HepG2 (cell line): ENCODE data around the gene RING1. TPM values are rescaled to one million over a fixed set of nuclear protein-coding genes. Genes with fewer than 3 reads are reported as not detected.

Experiments
- ELF3 ChIP-seq: IDR thresholded peaks from 2 replicates; pipeline ENCODE4 v1.6.1; 2016; ENCODE audit warnings: missing genetic modification reagents, missing compliant biosample characterization
- KLF16 ChIP-seq, 2 experiments: sonication (generic) in 1 of 2; formaldehyde crosslinking in 1 of 2; IDR thresholded peaks; 2 replicates each; pipeline versions ENCODE4 v1.6.1 to v1.8.0; 2016 to 2023; ENCODE audit warnings: missing genetic modification reagents in 2 of 2, missing compliant biosample characterization in 1 of 2
- NR3C1 ChIP-seq: sonication (generic); formaldehyde crosslinking; IDR thresholded peaks from 2 replicates; pipeline ENCODE4 v1.4.0; 2020; ENCODE audit warnings: missing genetic modification reagents
- ZBTB3 ChIP-seq: sonication (generic); formaldehyde crosslinking; IDR thresholded peaks from 2 replicates; pipeline ENCODE4 v1.4.0; 2020; ENCODE audit warnings: low read depth, mild to moderate bottlenecking, moderate library complexity, missing genetic modification reagents, borderline replicate concordance
- ZFP36L1 ChIP-seq: sonication (generic); formaldehyde crosslinking; IDR thresholded peaks from 2 replicates; pipeline ENCODE4 v1.8.0; 2022; ENCODE audit warnings: mild to moderate bottlenecking, missing genetic modification reagents, moderate library complexity
- ZFP91 ChIP-seq: sonication (generic); formaldehyde crosslinking; IDR thresholded peaks from 2 replicates; pipeline ENCODE4 v1.9.0; 2022; ENCODE audit warnings: missing genetic modification reagents, mild to moderate bottlenecking, borderline replicate concordance
- ZNF530 ChIP-seq: sonication (generic); formaldehyde crosslinking; IDR thresholded peaks from 2 replicates; pipeline ENCODE4 v1.5.0; 2020; ENCODE audit warnings: low read depth, mild to moderate bottlenecking, missing genetic modification reagents
- ZNF761 ChIP-seq: sonication (generic); formaldehyde crosslinking; conservative IDR thresholded peaks from 2 replicates; pipeline ENCODE4 v1.4.0; 2020; ENCODE audit warnings: mild to moderate bottlenecking, missing genetic modification reagents
- polyA plus RNA-seq, 8 experiments: library from polyadenylated mRNA; depleted of rRNA in 3 of 8; stranded (reverse) in 7 of 8; unstranded in 1 of 8; fragments of >200 nt; fragmentation: Illumina TruSeq in 4 of 8; extraction: Trizol in 4 of 8; gene quantifications; 2 replicates each; pipeline versions ENCODE4 v1.2.1 to v1.2.3, GENCODE V29; 2011 to 2016; ENCODE audit warnings: low read depth in 4 of 8, missing spikeins in 1 of 8, mixed read lengths in 1 of 8; ENCODE audit not compliant: insufficient read depth in 1 of 8
- total RNA-seq, 5 experiments: library from RNA; depleted of rRNA; stranded (reverse); fragments of >200 nt; fragmentation: Illumina TruSeq; extraction: Trizol; gene quantifications; 2 replicates each; pipeline ENCODE4 v1.2.3, GENCODE V29; 2016; ENCODE audit warnings: low read depth in 1 of 5
- TF ChIP-seq, protein P1 (sequence below): sonication (generic); formaldehyde crosslinking; IDR thresholded peaks from 2 replicates; pipeline ENCODE4 v1.8.1; 2023; ENCODE audit warnings: mild to moderate bottlenecking, missing genetic modification reagents
- TF ChIP-seq, protein P2 (sequence below): sonication (generic); formaldehyde crosslinking; IDR thresholded peaks from 2 replicates; pipeline ENCODE4 v1.4.0; 2020; ENCODE audit warnings: missing genetic modification reagents
- TF ChIP-seq, protein P3 (sequence below): sonication (generic); formaldehyde crosslinking; IDR thresholded peaks from 2 replicates; pipeline ENCODE4 v1.4.0; 2020; ENCODE audit warnings: missing genetic modification reagents
- TF ChIP-seq, protein P4 (sequence below), 2 experiments: sonication (generic) in 1 of 2; formaldehyde crosslinking in 1 of 2; IDR thresholded peaks; 2 replicates each; pipeline versions ENCODE4 v1.5.1 to v1.6.1; 2011 to 2020; ENCODE audit warnings: borderline replicate concordance in 1 of 2, low read depth in 1 of 2, low read length in 1 of 2, mild to moderate bottlenecking in 1 of 2, missing genetic modification reagents in 1 of 2, moderate library complexity in 1 of 2

RING1 gene
- total and polyA plus RNA-seq, 2 of the 13 experiments (the other 11 are each of a cell fraction or from before 2014, with no cell fraction given) = 23.9 to 33.6 TPM

DNA sequence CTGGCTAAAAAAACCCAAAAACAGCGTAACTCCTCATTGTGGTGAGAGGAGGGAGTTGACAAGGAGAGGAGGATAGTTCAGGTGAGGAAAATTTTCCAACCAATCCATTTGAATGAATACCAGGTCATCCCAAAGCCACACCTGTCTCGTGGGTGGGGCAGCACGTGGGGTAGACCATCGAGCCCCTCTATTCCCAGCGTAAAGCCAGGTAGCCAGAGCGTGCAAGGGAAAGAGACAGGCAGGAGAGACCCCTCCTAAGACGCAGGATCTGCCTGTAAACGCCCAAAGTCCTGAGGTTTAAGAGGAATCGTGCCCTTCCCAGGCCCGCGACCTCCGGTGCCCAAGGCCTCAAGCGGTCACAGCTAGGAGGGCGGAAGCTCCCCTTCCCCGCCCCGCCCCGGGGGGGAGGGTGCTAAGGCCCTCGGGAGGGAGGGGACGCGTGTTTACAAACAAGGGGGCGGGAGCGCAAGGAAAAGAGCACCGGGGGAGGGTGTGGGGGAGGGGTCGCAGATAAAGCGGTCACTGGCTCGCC, 8.5 kb upstream of the RING1 start (continued):
- no peak for TF ChIP-seq NR3C1
- TF ChIP-seq ZFP91 (CRISPR knock-in tag) = no peak
- no peak for TF ChIP-seq ZFP36L1
- TF ChIP-seq ZNF530 (CRISPR knock-in tag) = 0 out of 2 replicates have a peak, but pooled peaks have one; percentile 19
- TF ChIP-seq KLF16 (CRISPR knock-in tag; IDR thresholded peaks at IDR 0.05) = peak; percentile 22 to 89; a peak in 2 of 4 replicates
- peak; percentile 88 for TF ChIP-seq ZBTB3
- TF ChIP-seq, protein P1, sequence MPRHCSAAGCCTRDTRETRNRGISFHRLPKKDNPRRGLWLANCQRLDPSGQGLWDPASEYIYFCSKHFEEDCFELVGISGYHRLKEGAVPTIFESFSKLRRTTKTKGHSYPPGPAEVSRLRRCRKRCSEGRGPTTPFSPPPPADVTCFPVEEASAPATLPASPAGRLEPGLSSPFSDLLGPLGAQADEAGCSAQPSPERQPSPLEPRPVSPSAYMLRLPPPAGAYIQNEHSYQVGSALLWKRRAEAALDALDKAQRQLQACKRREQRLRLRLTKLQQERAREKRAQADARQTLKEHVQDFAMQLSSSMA = peak; percentile 28
- TF ChIP-seq, protein P2, sequence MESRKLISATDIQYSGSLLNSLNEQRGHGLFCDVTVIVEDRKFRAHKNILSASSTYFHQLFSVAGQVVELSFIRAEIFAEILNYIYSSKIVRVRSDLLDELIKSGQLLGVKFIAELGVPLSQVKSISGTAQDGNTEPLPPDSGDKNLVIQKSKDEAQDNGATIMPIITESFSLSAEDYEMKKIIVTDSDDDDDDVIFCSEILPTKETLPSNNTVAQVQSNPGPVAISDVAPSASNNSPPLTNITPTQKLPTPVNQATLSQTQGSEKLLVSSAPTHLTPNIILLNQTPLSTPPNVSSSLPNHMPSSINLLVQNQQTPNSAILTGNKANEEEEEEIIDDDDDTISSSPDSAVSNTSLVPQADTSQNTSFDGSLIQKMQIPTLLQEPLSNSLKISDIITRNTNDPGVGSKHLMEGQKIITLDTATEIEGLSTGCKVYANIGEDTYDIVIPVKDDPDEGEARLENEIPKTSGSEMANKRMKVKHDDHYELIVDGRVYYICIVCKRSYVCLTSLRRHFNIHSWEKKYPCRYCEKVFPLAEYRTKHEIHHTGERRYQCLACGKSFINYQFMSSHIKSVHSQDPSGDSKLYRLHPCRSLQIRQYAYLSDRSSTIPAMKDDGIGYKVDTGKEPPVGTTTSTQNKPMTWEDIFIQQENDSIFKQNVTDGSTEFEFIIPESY (CRISPR knock-in tag) = no peak
- TF ChIP-seq ELF3 (CRISPR knock-in tag) = peak; percentile 77
- TF ChIP-seq, protein P3, sequence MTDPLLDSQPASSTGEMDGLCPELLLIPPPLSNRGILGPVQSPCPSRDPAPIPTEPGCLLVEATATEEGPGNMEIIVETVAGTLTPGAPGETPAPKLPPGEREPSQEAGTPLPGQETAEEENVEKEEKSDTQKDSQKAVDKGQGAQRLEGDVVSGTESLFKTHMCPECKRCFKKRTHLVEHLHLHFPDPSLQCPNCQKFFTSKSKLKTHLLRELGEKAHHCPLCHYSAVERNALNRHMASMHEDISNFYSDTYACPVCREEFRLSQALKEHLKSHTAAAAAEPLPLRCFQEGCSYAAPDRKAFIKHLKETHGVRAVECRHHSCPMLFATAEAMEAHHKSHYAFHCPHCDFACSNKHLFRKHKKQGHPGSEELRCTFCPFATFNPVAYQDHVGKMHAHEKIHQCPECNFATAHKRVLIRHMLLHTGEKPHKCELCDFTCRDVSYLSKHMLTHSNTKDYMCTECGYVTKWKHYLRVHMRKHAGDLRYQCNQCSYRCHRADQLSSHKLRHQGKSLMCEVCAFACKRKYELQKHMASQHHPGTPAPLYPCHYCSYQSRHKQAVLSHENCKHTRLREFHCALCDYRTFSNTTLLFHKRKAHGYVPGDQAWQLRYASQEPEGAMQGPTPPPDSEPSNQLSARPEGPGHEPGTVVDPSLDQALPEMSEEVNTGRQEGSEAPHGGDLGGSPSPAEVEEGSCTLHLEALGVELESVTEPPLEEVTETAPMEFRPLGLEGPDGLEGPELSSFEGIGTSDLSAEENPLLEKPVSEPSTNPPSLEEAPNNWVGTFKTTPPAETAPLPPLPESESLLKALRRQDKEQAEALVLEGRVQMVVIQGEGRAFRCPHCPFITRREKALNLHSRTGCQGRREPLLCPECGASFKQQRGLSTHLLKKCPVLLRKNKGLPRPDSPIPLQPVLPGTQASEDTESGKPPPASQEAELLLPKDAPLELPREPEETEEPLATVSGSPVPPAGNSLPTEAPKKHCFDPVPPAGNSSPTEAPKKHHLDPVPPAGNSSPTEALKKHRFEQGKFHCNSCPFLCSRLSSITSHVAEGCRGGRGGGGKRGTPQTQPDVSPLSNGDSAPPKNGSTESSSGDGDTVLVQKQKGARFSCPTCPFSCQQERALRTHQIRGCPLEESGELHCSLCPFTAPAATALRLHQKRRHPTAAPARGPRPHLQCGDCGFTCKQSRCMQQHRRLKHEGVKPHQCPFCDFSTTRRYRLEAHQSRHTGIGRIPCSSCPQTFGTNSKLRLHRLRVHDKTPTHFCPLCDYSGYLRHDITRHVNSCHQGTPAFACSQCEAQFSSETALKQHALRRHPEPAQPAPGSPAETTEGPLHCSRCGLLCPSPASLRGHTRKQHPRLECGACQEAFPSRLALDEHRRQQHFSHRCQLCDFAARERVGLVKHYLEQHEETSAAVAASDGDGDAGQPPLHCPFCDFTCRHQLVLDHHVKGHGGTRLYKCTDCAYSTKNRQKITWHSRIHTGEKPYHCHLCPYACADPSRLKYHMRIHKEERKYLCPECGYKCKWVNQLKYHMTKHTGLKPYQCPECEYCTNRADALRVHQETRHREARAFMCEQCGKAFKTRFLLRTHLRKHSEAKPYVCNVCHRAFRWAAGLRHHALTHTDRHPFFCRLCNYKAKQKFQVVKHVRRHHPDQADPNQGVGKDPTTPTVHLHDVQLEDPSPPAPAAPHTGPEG (CRISPR knock-in tag) = peak; percentile 34; the same call in 1 of the 2 replicates
- no peak for TF ChIP-seq ZNF761 (CRISPR knock-in tag)
- TF ChIP-seq, protein P4, sequence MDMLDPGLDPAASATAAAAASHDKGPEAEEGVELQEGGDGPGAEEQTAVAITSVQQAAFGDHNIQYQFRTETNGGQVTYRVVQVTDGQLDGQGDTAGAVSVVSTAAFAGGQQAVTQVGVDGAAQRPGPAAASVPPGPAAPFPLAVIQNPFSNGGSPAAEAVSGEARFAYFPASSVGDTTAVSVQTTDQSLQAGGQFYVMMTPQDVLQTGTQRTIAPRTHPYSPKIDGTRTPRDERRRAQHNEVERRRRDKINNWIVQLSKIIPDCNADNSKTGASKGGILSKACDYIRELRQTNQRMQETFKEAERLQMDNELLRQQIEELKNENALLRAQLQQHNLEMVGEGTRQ (IDR thresholded peaks at IDR 0.05; ENCODE audit: low read depth, low read length) = no peak
- TF ChIP-seq, protein P4 (CRISPR knock-in tag; IDR thresholded peaks at IDR 0.05; ENCODE audit: borderline replicate concordance) = peak; percentile 54; the same call in 1 of the 2 replicates
